RWPE1 (cell line): Measurements from ENCODE around the gene TBL1X.

Experiments
- CTCF ChIA-PET: fragments of 350-600 bp; sonication (Branson Sonifier 250); formaldehyde crosslinking; extraction: SDS; loops from one replicate; lab custom pipeline; 2021; lab: Yijun Ruan, JAX
- POLR2A ChIA-PET: fragments of 400-600 bp; formaldehyde crosslinking; extraction: SDS; loops from one replicate; lab custom pipeline; 2020; ENCODE audit warnings: antibody characterized with exemption; ENCODE audit not compliant: low non-redundant PET; lab: Yijun Ruan, JAX
- DNase-seq: peaks from one replicate; pipeline ENCODE4 v3.0.0; 2012; ENCODE audit warnings: low spot score
- H3K27ac ChIP-seq: fragments of 450-650 bp; 2 replicates; pipeline ENCODE4 v1.5.1; 2017
- CTCF ChIP-seq: fragments of 450-650 bp; conservative IDR thresholded peaks from 2 replicates; pipeline ENCODE4 v1.5.1; 2017; ENCODE audit warnings: low read depth, mild to moderate bottlenecking

Gene TBL1X

GRCh38 chrX:9708086-9708485 is 243.2 kb downstream of the TBL1X start:
- H3K27ac ChIP-seq = no peak overlapping the region
- ChIA-PET POLR2A (no interaction called here), CTCF (interaction anchor here (0.5 kb wide), 1 partner anchor 737 kb away, joined by 3 read pairs; no protein-coding TSS in a partner anchor)
- DNase-seq = no peak
- TF ChIP-seq CTCF = no peak

GRCh38 chrX:9708923-9709553 is 244.2 kb downstream of the TBL1X start:
- CTCF ChIA-PET = interaction anchor here (0.6 kb wide), 1 partner anchor 1078 kb away, joined by 4 read pairs; no protein-coding TSS in a partner anchor
- TF ChIP-seq CTCF = peak; percentile 74
- DNase-seq = peak; percentile 37
- POLR2A ChIA-PET = no interaction called here
- H3K27ac ChIP-seq = no peak overlapping the region

GRCh38 chrX:9710332-9710731 is 245.5 kb downstream of the TBL1X start:
- CTCF ChIA-PET = no interaction called here
- POLR2A ChIA-PET = no interaction called here
- TF ChIP-seq CTCF = no peak

GRCh38 chrX:9717376-9717775 is 252.5 kb downstream of the TBL1X start:
- CTCF ChIA-PET = no interaction called here
- TF ChIP-seq CTCF = no peak
- no peak overlapping the region for H3K27ac ChIP-seq
- POLR2A ChIA-PET = no interaction called here
- no peak for DNase-seq

More at GRCh38 chrX:9710332-9710731, 245.5 kb downstream of the TBL1X start:
- H3K27ac ChIP-seq = no peak overlapping the region
- no peak for DNase-seq

GRCh38 chrX:9724711-9725110 is 259.9 kb downstream of the TBL1X start:
- no peak for TF ChIP-seq CTCF
- H3K27ac ChIP-seq = no peak overlapping the region
- no peak for DNase-seq
- CTCF ChIA-PET = no interaction called here
- POLR2A ChIA-PET = no interaction called here

- POLR2A ChIA-PET = no interaction called here
- no peak for TF ChIP-seq CTCF
- no peak for DNase-seq
- CTCF ChIA-PET = no interaction called here
- no peak overlapping the region for H3K27ac ChIP-seq
Observed at GRCh38 chrX:9728261-9728660, 263.4 kb downstream of the TBL1X start.
